Fibroblast of lung (primary cell): Measurements from ENCODE around the gene TUBGCP3. TPM values are rescaled to one million over a fixed set of nuclear protein-coding genes. Genes with fewer than 3 reads are reported as not detected.

Experiments used
- DNase-seq, 2 donors: peaks; one replicate each; pipeline versions ENCODE4 v3.0.0 to v3.0.0-alpha.2; 2010; ENCODE audit warnings: low read depth in 2 of 2
- H2AFZ ChIP-seq: 2 replicates; pipeline ENCODE4 v1.5.1; 2012; ENCODE audit warnings: low read length, control low read depth, inconsistent platforms
- H3K27ac ChIP-seq: 2 replicates; pipeline ENCODE4 v1.5.1; 2011; ENCODE audit warnings: low read length, control low read depth; ENCODE audit not compliant: insufficient read depth
- H3K27me3 ChIP-seq: 2 replicates; pipeline ENCODE4 v1.5.1; 2011; ENCODE audit warnings: mild to moderate bottlenecking, low read length; ENCODE audit not compliant: control insufficient read depth, insufficient read depth
- H3K36me3 ChIP-seq: 2 replicates; pipeline ENCODE4 v1.5.1; 2011; ENCODE audit warnings: low read length; ENCODE audit not compliant: control insufficient read depth, insufficient read depth
- H3K4me1 ChIP-seq: 2 replicates; pipeline ENCODE4 v1.5.1; 2011; ENCODE audit warnings: low read length; ENCODE audit not compliant: control insufficient read depth, insufficient read depth; ENCODE audit errors: extremely low read depth
- H3K4me2 ChIP-seq: 2 replicates; pipeline ENCODE4 v1.5.1; 2011; ENCODE audit warnings: low read length, control low read depth; ENCODE audit not compliant: insufficient read depth; ENCODE audit errors: extremely low read depth
- H3K4me3 ChIP-seq, 4 experiments: fragments of 200-600 bp in 1 of 4; sonication (generic) in 1 of 4; replicated peaks in 1 of 4; 2 replicates each; pipeline ENCODE4 v1.5.1; 2011 to 2016; ENCODE audit warnings: low read length in 4 of 4, low read depth in 3 of 4, mild to moderate bottlenecking in 3 of 4, control low read depth in 2 of 4, inconsistent platforms in 1 of 4, mixed read lengths in 1 of 4; ENCODE audit not compliant: insufficient read depth in 1 of 4; ENCODE audit errors: control extremely low read depth in 1 of 4
- H3K79me2 ChIP-seq: 2 replicates; pipeline ENCODE4 v1.5.1; 2012; ENCODE audit warnings: mild to moderate bottlenecking, low read length, inconsistent platforms; ENCODE audit not compliant: control insufficient read depth, insufficient read depth
- H3K9ac ChIP-seq: 2 replicates; pipeline ENCODE4 v1.5.1; 2011; ENCODE audit warnings: mild to moderate bottlenecking, low read length, control low read depth; ENCODE audit not compliant: insufficient read depth
- H3K9me3 ChIP-seq: 2 replicates; pipeline ENCODE4 v1.5.1; 2012; ENCODE audit warnings: low read depth, low read length; ENCODE audit not compliant: control insufficient read depth, insufficient read depth
- H4K20me1 ChIP-seq: 2 replicates; pipeline ENCODE4 v1.5.1; 2011; ENCODE audit warnings: low read length; ENCODE audit not compliant: control insufficient read depth, insufficient read depth; ENCODE audit errors: extremely low read depth
- EZH2 ChIP-seq: IDR thresholded peaks from 2 replicates; pipeline ENCODE4 v1.5.1; 2012; ENCODE audit warnings: low read length, control low read depth, mild to moderate bottlenecking; ENCODE audit errors: missing control alignments
- polyA plus RNA-seq, 2 donors: library from polyadenylated mRNA; depleted of rRNA in 1 of 2; stranded (reverse) in 1 of 2; unstranded in 1 of 2; fragments of >200 nt; gene quantifications; 2 replicates each; pipeline ENCODE4 v1.2.1, GENCODE V29; 2011 to 2012; ENCODE audit warnings: missing spikeins in 1 of 2
- total RNA-seq: library from RNA; depleted of rRNA; stranded (reverse); fragments of >200 nt; gene quantifications from 2 replicates; pipeline ENCODE4 v1.2.1, GENCODE V29; 2014
- TF ChIP-seq, protein P1 (sequence below), 2 donors: IDR thresholded peaks in 1 of 2; conservative IDR thresholded peaks in 1 of 2; 1 replicate in 1 of 2; 2 replicates in 1 of 2; pipeline ENCODE4 v1.5.1; 2011 to 2012; ENCODE audit warnings: low read length in 2 of 2, control low read depth in 1 of 2, inconsistent platforms in 1 of 2, low read depth in 1 of 2, mild to moderate bottlenecking in 1 of 2

Gene TUBGCP3
- total and polyA plus RNA-seq, 2 donors (not counting 1 experiment from before 2014, with no cell fraction given) = 14.5 to 17.2 TPM

DNA sequence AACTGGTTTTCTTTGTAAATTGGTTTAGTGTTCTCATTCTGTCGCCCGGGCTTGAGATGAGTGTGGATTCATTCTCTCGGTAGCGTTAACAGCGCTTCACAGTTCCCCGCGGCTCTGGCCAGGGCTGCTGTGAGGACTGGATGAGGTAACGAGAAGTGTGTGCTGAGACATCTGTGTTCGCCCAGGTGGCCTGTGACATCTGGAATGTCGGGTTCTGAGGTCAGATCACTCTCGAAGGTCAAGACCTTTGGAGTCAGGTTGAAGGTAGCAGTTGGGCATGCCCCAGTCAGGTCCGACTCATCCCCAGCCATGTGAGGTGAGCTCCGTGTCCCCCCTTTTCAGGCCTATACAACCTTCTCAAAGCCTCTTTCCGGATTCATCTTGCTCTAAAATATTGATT, 13.4 kb upstream of the TUBGCP3 start:
- H3K27me3 ChIP-seq = no peaks in the 10 kb centered on the region
- H3K4me3 ChIP-seq = no peak overlapping the region
- H4K20me1 ChIP-seq = no peaks in the 10 kb centered on the region
- H3K9me3 ChIP-seq = no peaks in the 10 kb centered on the region
- H3K4me1 ChIP-seq = no peaks in the 10 kb centered on the region
- no peaks in the 10 kb centered on the region for H3K36me3 ChIP-seq
- no peak for DNase-seq
- H3K9ac ChIP-seq = no peak overlapping the region
- TF ChIP-seq, protein P1, sequence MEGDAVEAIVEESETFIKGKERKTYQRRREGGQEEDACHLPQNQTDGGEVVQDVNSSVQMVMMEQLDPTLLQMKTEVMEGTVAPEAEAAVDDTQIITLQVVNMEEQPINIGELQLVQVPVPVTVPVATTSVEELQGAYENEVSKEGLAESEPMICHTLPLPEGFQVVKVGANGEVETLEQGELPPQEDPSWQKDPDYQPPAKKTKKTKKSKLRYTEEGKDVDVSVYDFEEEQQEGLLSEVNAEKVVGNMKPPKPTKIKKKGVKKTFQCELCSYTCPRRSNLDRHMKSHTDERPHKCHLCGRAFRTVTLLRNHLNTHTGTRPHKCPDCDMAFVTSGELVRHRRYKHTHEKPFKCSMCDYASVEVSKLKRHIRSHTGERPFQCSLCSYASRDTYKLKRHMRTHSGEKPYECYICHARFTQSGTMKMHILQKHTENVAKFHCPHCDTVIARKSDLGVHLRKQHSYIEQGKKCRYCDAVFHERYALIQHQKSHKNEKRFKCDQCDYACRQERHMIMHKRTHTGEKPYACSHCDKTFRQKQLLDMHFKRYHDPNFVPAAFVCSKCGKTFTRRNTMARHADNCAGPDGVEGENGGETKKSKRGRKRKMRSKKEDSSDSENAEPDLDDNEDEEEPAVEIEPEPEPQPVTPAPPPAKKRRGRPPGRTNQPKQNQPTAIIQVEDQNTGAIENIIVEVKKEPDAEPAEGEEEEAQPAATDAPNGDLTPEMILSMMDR (conservative IDR thresholded peaks at IDR 0.05 in 1 of 2, IDR thresholded peaks at IDR 0.05 in 1 of 2; ENCODE audit: low read depth in 1 of 2, low read length in 2 of 2) = no peak
- TF ChIP-seq EZH2 = no peak
- no peak overlapping the region for H2AFZ ChIP-seq
- H3K79me2 ChIP-seq = no peaks in the 10 kb centered on the region
- H3K27ac ChIP-seq = no peak overlapping the region
- H3K4me2 ChIP-seq = no peak overlapping the region

DNA sequence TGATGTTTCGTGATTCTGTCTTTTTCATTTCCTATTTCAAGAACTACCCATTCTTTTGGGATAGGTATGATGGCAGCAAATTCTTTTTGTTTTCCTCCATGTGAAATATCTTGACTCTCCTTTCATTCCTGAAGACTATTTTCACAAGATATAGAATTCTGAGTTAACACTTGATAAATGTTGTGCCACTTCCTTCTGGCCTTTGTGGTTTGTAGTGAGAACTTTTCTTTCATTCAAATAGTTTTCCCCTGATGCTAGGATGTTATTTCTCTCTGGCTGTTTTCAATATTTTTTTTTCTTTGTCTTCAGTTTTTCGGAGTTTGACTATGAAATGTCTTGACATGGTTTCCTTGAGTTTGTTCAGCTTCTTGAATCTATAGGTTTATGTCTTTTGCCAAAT, 8.3 kb upstream of the TUBGCP3 start:
- H3K79me2 ChIP-seq = no peaks in the 10 kb centered on the region
- H4K20me1 ChIP-seq = no peaks in the 10 kb centered on the region
- no peak overlapping the region for H3K4me3 ChIP-seq
- H3K27ac ChIP-seq = no peak overlapping the region
- H3K4me2 ChIP-seq = no peak overlapping the region
- peak in 1 of 2 donors; percentile 65 for DNase-seq
- no peak overlapping the region for H2AFZ ChIP-seq
- no peak overlapping the region for H3K9ac ChIP-seq
- no peaks in the 10 kb centered on the region for H3K27me3 ChIP-seq
- no peaks in the 10 kb centered on the region for H3K4me1 ChIP-seq
- no peaks in the 10 kb centered on the region for H3K9me3 ChIP-seq
- H3K36me3 ChIP-seq = no peaks in the 10 kb centered on the region
- TF ChIP-seq, protein P1 (conservative IDR thresholded peaks at IDR 0.05 in 1 of 2, IDR thresholded peaks at IDR 0.05 in 1 of 2; ENCODE audit: low read depth in 1 of 2, low read length in 2 of 2) = no peak
- TF ChIP-seq EZH2 = no peak

DNA sequence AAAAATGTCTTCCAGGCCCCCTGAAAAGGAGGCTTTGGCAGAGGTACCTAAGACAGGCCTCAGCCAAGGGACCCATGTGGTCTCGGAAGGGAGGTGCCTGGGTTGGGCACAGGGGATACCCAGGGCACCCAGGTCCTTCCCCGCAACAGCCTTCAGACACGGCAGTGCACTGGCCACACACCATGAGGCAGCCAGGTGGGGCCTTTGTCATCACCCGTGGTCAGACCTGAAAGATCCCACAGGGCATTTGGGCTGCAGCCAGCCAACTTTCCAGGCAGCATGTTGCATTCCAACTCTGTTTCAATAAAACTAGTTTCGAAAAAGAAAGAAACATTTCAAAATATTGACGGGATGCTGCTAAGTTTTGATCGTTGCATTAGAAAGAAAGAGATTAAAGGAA, 4.7 kb upstream of the TUBGCP3 start:
- Histone ChIP-seq H3K9me3 (no peaks in the 10 kb centered on the region), H4K20me1 (no peaks in the 10 kb centered on the region), H3K4me1 (no peaks in the 10 kb centered on the region), H3K4me2 (no peak overlapping the region), H3K4me3 (no peak overlapping the region), H3K79me2 (no peaks in the 10 kb centered on the region), H3K27ac (no peak overlapping the region), H2AFZ (no peak overlapping the region), H3K27me3 (no peaks in the 10 kb centered on the region), H3K36me3 (no peaks in the 10 kb centered on the region), H3K9ac (no peak overlapping the region)
- no peak for DNase-seq
- TF ChIP-seq EZH2 = no peak
- TF ChIP-seq, protein P1 (conservative IDR thresholded peaks at IDR 0.05 in 1 of 2, IDR thresholded peaks at IDR 0.05 in 1 of 2; ENCODE audit: low read depth in 1 of 2, low read length in 2 of 2) = no peak
